Gastroesophageal sphincter (tissue), 3 donors: Measurements from ENCODE around the gene HOXD8.

Experiments
- CTCF ChIP-seq, 4 experiments: fragments of 200-600 bp in 2 of 4; fragments of 450-650 bp in 2 of 4; sonication (generic) in 1 of 4; IDR thresholded peaks; one replicate each; pipeline ENCODE4 v1.5.1; 2017 to 2019; ENCODE audit warnings: antibody characterized with exemption in 4 of 4, mild to moderate bottlenecking in 2 of 4, moderate library complexity in 2 of 4
- EP300 ChIP-seq: sonication (generic); formaldehyde crosslinking; IDR thresholded peaks from one replicate; pipeline ENCODE4 v1.6.1; 2017; ENCODE audit warnings: antibody characterized with exemption, mild to moderate bottlenecking
- POLR2A ChIP-seq, 2 donors: fragments of 450-650 bp; IDR thresholded peaks; one replicate each; pipeline ENCODE4 v1.6.1; 2017; ENCODE audit warnings: antibody characterized with exemption in 2 of 2, mild to moderate bottlenecking in 2 of 2, moderate library complexity in 1 of 2
- POLR2AphosphoS5 ChIP-seq: sonication (generic); formaldehyde crosslinking; IDR thresholded peaks from one replicate; pipeline ENCODE4 v1.6.1; 2017; ENCODE audit warnings: antibody characterized with exemption

DNA sequence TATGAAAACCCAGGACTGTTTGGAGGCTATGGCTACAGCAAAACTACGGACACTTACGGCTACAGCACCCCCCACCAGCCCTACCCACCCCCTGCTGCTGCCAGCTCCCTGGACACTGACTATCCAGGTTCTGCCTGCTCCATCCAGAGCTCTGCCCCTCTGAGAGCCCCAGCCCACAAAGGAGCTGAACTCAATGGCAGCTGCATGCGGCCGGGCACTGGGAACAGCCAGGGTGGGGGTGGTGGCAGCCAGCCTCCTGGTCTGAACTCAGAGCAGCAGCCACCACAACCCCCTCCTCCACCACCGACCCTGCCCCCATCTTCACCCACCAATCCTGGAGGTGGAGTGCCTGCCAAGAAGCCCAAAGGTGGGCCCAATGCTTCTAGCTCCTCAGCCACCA, 39.7 kb downstream of the HOXD8 start:
- no peak for TF ChIP-seq CTCF (IDR thresholded peaks at IDR 0.05)
- no peak for TF ChIP-seq EP300
- TF ChIP-seq POLR2A (IDR thresholded peaks at IDR 0.05), result no peak
- TF ChIP-seq POLR2AphosphoS5, result no peak
